Endothelial cell of umbilical vein (primary cell): ENCODE measurements around the gene WWC1. TPM values are rescaled to one million over a fixed set of nuclear protein-coding genes. Genes with fewer than 3 reads are reported as not detected.

Experiments
- BruUV-seq: library from RNA; stranded (reverse); fragments of 400-500 nt; replicated peaks from 2 replicates; lab custom pipeline; 2021; lab: Mats Ljungman, UMichigan
- CTCF ChIA-PET: fragments of 300-600, 350-600 bp; sonication (Branson Sonifier 250); formaldehyde crosslinking; loops from one replicate; lab custom pipeline; 2021; ENCODE audit warnings: antibody characterized with exemption, inconsistent platforms; lab: Charles Lee
- POLR2A ChIA-PET: fragments of 300-600, 350-600 bp; sonication (Branson Sonifier 250); formaldehyde crosslinking; loops from one replicate; lab custom pipeline; 2021; ENCODE audit warnings: antibody characterized with exemption, inconsistent platforms; lab: Charles Lee
- DNase-seq: peaks from one replicate; pipeline ENCODE4 v3.0.0-alpha.2; 2011; ENCODE audit warnings: low read depth, low spot score
- FAIRE-seq: peaks from 2 replicates; lab custom pipeline; 2011; peaks lifted over from hg19 to GRCh38; lab: Jason Lieb, UNC
- H2AFZ ChIP-seq: 2 replicates; pipeline ENCODE4 v1.6.0; 2012; ENCODE audit warnings: low read depth, low read length, control low read depth, inconsistent platforms
- H3K27ac ChIP-seq: 2 replicates; pipeline ENCODE4 v1.5.1; 2011; ENCODE audit warnings: low read depth, mild to moderate bottlenecking, control low read depth, low read length, moderate library complexity; ENCODE audit not compliant: insufficient read depth
- H3K27me3 ChIP-seq, 2 experiments: 2 replicates each; pipeline versions ENCODE4 v1.6.0 to v1.6.1; 2011; ENCODE audit warnings: low read length in 2 of 2, mixed read lengths in 1 of 2; ENCODE audit not compliant: control insufficient read depth in 2 of 2, insufficient read depth in 2 of 2
- H3K36me3 ChIP-seq, 2 experiments: 2 replicates in 1 of 2; 3 replicates in 1 of 2; pipeline ENCODE4 v1.5.1; 2011; ENCODE audit warnings: low read length in 2 of 2, mild to moderate bottlenecking in 1 of 2, moderate library complexity in 1 of 2; ENCODE audit not compliant: control insufficient read depth in 2 of 2, insufficient read depth in 2 of 2; ENCODE audit errors: extremely low read depth in 1 of 2
- H3K4me1 ChIP-seq: 3 replicates; pipeline ENCODE4 v1.5.1; 2011; ENCODE audit warnings: mild to moderate bottlenecking, low read length; ENCODE audit not compliant: control insufficient read depth, insufficient read depth; ENCODE audit errors: extremely low read depth
- H3K4me2 ChIP-seq: 2 replicates; pipeline ENCODE4 v1.6.1; 2011; ENCODE audit warnings: low read length, control low read depth, mixed read lengths; ENCODE audit not compliant: insufficient read depth
- H3K4me3 ChIP-seq, 3 experiments: fragments of 200-600 bp in 1 of 3; sonication (generic), shearing (Covaris generic) in 1 of 3; replicated peaks in 1 of 3; 2 replicates each; pipeline ENCODE4 v1.5.1; 2011 to 2016; ENCODE audit warnings: control low read depth in 3 of 3, low read length in 3 of 3, mild to moderate bottlenecking in 2 of 3, inconsistent platforms in 1 of 3, low read depth in 1 of 3, moderate library complexity in 1 of 3; ENCODE audit not compliant: insufficient read depth in 1 of 3
- H3K79me2 ChIP-seq: 2 replicates; pipeline ENCODE4 v1.6.0; 2012; ENCODE audit warnings: low read length, inconsistent platforms; ENCODE audit not compliant: control insufficient read depth, insufficient read depth
- H3K9ac ChIP-seq: replicated peaks from 2 replicates; pipeline ENCODE3; 2011; ENCODE audit warnings: low read length, control low read depth; ENCODE audit not compliant: insufficient read depth; ENCODE audit errors: extremely low read depth
- H3K9me1 ChIP-seq: replicated peaks from 3 replicates; pipeline ENCODE4 v1.6.0; 2011; ENCODE audit warnings: mild to moderate bottlenecking, low read length; ENCODE audit not compliant: control insufficient read depth, insufficient read depth; ENCODE audit errors: extremely low read depth
- H3K9me3 ChIP-seq: replicated peaks from 2 replicates; pipeline ENCODE4 v1.5.1; 2012; ENCODE audit warnings: low read length, inconsistent platforms; ENCODE audit not compliant: control insufficient read depth, insufficient read depth
- H4K20me1 ChIP-seq: replicated peaks from 2 replicates; pipeline ENCODE3; 2011; ENCODE audit warnings: mild to moderate bottlenecking, low read length; ENCODE audit not compliant: control insufficient read depth, insufficient read depth; ENCODE audit errors: extremely low read depth
- CTCF ChIP-seq, 2 donors: IDR thresholded peaks; 1 replicate in 1 of 2; 2 replicates in 1 of 2; pipeline ENCODE4 v1.5.1; 2011; ENCODE audit warnings: low read length in 2 of 2, mild to moderate bottlenecking in 2 of 2, moderate library complexity in 2 of 2, control low read depth in 1 of 2, inconsistent platforms in 1 of 2, low read depth in 1 of 2; ENCODE audit not compliant: insufficient read depth in 1 of 2; ENCODE audit errors: extremely low read depth in 1 of 2
- EZH2 ChIP-seq: IDR thresholded peaks from 2 replicates; pipeline ENCODE4 v1.6.1; 2012; ENCODE audit warnings: borderline replicate concordance, low read depth, mild to moderate bottlenecking, moderate library complexity, low read length, inconsistent platforms; ENCODE audit not compliant: severe bottlenecking
- FOS ChIP-seq: IDR thresholded peaks from 2 replicates; pipeline ENCODE4 v1.6.1; 2011; ENCODE audit warnings: mild to moderate bottlenecking, low read length, moderate library complexity, borderline replicate concordance; ENCODE audit not compliant: insufficient read depth
- GATA2 ChIP-seq: IDR thresholded peaks from 2 replicates; pipeline ENCODE4 v1.7.0; 2011; ENCODE audit warnings: low read depth, mild to moderate bottlenecking, moderate library complexity, mixed read lengths, low read length; ENCODE audit not compliant: insufficient read length, insufficient read depth
- JUN ChIP-seq: IDR thresholded peaks from 2 replicates; pipeline ENCODE4 v1.6.1; 2011; ENCODE audit warnings: borderline replicate concordance, low read depth; ENCODE audit not compliant: insufficient read length, insufficient read depth
- MAX ChIP-seq: IDR thresholded peaks from 2 replicates; pipeline ENCODE4 v1.6.1; 2011; ENCODE audit not compliant: insufficient read depth, insufficient read length
- MYC ChIP-seq: IDR thresholded peaks from one replicate; pipeline ENCODE4 v1.6.1; 2011; ENCODE audit warnings: mild to moderate bottlenecking, low read depth, low read length
- POLR2A ChIP-seq: IDR thresholded peaks from 2 replicates; pipeline ENCODE4 v1.6.1; 2012; ENCODE audit warnings: low read depth, mild to moderate bottlenecking, control low read depth, low read length
- POLR2AphosphoS5 ChIP-seq: IDR thresholded peaks from 2 replicates; pipeline ENCODE4 v1.6.1; 2012; ENCODE audit warnings: low read depth, mild to moderate bottlenecking, control low read depth, low read length, moderate library complexity; ENCODE audit not compliant: insufficient read depth
- dilution Hi-C: fragments of 300-500 bp; cut with MboI; formaldehyde crosslinking; loops from one replicate; pipeline ENCODE4 v1.15.0; 2019; ENCODE audit warnings: low sequenced_read_pairs; ENCODE audit not compliant: extremely low pct_ligation_motif_present
- intact Hi-C: fragments of 100-400 bp; cut with micrococcal nuclease; formaldehyde crosslinking; loops from one replicate; pipeline ENCODE4 v1.10.0; 2022
- polyA plus RNA-seq, 4 experiments: library from polyadenylated mRNA; depleted of rRNA in 3 of 4; stranded (reverse) in 3 of 4; unstranded in 1 of 4; fragments of >200 nt; gene quantifications; 2 replicates each; pipeline versions ENCODE4 v1.2.1 to v1.2.3, GENCODE V29; 2011 to 2012; ENCODE audit warnings: missing spikeins in 1 of 4
- total RNA-seq: library from RNA; stranded (reverse); gene quantifications from 2 replicates; pipeline ENCODE4 v1.2.3, GENCODE V29; 2021

WWC1 gene
- total and polyA plus RNA-seq, 2 donors (not counting 3 experiments of a cell fraction or from before 2014, with no cell fraction given): 0.03 to 0.91 TPM

GRCh38 chr5:168366116-168366515 lies 74.7 kb downstream of the WWC1 start:
- dilution Hi-C loops: no loop called here
- H3K9me1 ChIP-seq: no peaks in the 10 kb centered on the region
- no peak overlapping the region for H3K4me3 ChIP-seq
- no peaks in the 10 kb centered on the region for H3K9me3 ChIP-seq
- no peaks in the 10 kb centered on the region for H4K20me1 ChIP-seq
- FAIRE-seq: no peak
- POLR2A ChIA-PET: no interaction called here
- H3K4me1 ChIP-seq: peaks cover 3% of the 10 kb centered on the region
- intact Hi-C loops: no loop called here
- CTCF ChIA-PET: no interaction called here
- no peaks in the 10 kb centered on the region for H3K79me2 ChIP-seq
- H3K4me2 ChIP-seq: no peak overlapping the region
- BruUV-seq: no TSS peak
- no peaks in the 10 kb centered on the region for H3K36me3 ChIP-seq
- no peaks in the 10 kb centered on the region for H3K27me3 ChIP-seq
- H3K27ac ChIP-seq: no peak overlapping the region
- TF ChIP-seq FOS (no peak), GATA2 (peak; percentile 31), JUN (peak; percentile 13)
- no peak overlapping the region for H3K9ac ChIP-seq
- DNase-seq: peak; percentile 21
- no peak overlapping the region for H2AFZ ChIP-seq

- DNase-seq (no peak), FAIRE-seq (no peak)
- Histone ChIP-seq H3K9me3 (no peaks in the 10 kb centered on the region), H3K27me3 (no peaks in the 10 kb centered on the region), H3K4me1 (peaks cover 3% of the 10 kb centered on the region), H2AFZ (no peak overlapping the region), H3K4me3 (no peak overlapping the region), H3K9me1 (no peaks in the 10 kb centered on the region), H3K9ac (no peak overlapping the region), H3K79me2 (no peaks in the 10 kb centered on the region), H4K20me1 (no peaks in the 10 kb centered on the region), H3K36me3 (no peaks in the 10 kb centered on the region), H3K4me2 (no peak overlapping the region), H3K27ac (no peak overlapping the region)
- ChIA-PET POLR2A (no interaction called here), CTCF (no interaction called here)
- no TSS peak for BruUV-seq
- intact Hi-C loops: no loop called here
- dilution Hi-C loops: no loop called here
- TF ChIP-seq POLR2A (no peak), FOS (no peak), GATA2 (no peak), CTCF (IDR thresholded peaks at IDR 0.05; ENCODE audit: extremely low read depth in 1 of 2, insufficient read depth in 1 of 2, low read depth in 1 of 2, low read length in 2 of 2) (no peak), POLR2AphosphoS5 (no peak), MAX (no peak), EZH2 (no peak), MYC (no peak), JUN (no peak)
These were observed 77.4 kb downstream of the WWC1 start for GRCh38 chr5:168368854-168369253.
